Left lobe of liver (tissue), 2 donors: ENCODE measurements around the gene ASB12. TPM values are rescaled to one million over a fixed set of nuclear protein-coding genes. Genes with fewer than 3 reads are reported as not detected.
A peak's percentile ranks its signal among the peaks of the same experiment; 100 is the strongest.

ENCODE experiments used
- ATAC-seq: fragments of 200-7000 bp; cut with Tn5 transposase; one replicate; pipeline ENCODE4 v1.9.1; 2020; ENCODE audit warnings: mild to moderate bottlenecking, moderate library complexity
- DNase-seq: peaks from one replicate; pipeline ENCODE4 v3.0.0-alpha.2; 2020; ENCODE audit warnings: low spot score
- total RNA-seq: library from RNA; stranded (reverse); gene quantifications from one replicate; pipeline ENCODE4 v1.2.1, GENCODE V29; 2021
- donor health status: DM: no; HTN: no; CAD: no; lungs with moderate emphysema.
- donor health status: DM: no; HTN: yes; CAD: no.

The ASB12 gene
- total RNA-seq, 1 donor from 2014 or later: not detected

DNA sequence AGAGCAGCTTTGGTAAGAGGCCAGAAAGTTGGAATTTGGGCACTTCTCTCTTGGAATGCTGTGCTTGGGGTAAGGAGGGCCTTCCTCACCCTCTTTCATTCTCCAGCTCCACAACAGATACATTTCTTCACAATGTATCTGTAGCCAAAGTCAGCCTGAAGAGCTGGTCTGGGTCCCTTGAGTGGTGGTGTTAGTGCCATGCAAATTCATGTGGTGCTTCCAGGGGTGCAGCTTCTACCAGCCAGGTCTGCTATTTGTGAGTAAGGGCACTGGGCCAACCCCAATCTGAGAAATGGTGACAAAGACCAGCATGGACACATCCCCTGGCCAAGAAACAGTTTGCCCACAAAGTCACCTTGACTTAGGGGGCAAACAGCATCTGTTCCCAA lies 42.7 kb downstream of the ASB12 start:
- DNase-seq (no peak), ATAC-seq (no peak)

DNA sequence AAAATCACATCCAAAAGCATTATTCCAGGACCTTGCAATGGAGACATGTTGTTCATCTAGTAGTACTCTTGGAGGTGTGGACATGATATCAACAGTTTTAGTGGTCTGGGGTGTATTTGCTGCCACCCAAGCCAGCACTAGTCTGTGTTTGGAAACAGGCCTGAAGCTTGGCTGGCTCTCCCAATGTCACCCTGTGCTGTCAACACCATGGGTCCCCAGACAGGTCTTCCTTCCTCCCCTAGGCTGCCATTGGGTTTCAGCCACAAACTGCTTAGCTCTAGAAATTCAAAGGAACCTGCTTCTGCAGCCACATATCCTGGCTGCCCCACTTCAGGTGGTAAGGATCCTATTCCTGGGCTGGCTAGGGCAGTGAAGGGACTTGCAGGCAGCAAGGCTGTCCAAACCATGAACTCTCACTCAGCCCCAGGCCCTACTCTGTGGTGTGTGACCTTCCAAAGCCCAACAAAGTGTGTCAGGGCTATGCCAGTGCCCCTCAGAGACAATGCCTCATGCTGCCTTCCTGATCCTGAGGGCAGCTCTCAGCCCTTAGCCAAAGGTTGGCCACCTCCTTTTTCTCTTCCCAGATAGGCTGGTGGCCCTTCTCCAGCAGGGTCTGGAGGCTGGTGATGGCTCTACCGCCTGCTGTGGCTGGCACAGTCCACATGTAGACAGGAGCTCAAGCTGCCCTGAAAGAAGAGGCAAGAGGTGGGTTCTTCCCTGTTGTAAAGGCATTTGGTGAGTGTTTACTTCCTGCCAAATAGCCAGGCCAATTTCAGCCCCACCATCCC lies 43.2 kb downstream of the ASB12 start:
- DNase-seq (no peak), ATAC-seq (no peak)

DNA sequence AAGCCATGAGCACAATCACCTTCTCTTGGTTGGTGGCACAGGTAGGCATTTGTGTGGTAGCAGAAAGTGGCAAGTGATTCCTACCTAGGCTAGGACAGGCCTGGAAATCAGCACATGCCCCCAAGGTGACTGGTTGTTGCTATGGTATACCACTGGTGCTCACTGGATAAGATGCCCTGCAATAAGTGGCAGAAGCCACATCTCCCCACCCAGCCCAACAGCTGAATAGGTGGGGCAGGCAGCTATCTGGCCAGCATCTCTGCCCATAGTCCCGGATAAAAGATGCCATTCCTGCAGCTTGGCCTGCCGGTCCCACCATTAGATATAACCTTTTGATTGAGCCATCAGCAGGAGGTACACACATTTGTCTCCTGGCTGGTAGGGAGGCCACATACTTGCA lies 46.0 kb downstream of the ASB12 start:
- no peak for ATAC-seq
- no peak for DNase-seq

DNA sequence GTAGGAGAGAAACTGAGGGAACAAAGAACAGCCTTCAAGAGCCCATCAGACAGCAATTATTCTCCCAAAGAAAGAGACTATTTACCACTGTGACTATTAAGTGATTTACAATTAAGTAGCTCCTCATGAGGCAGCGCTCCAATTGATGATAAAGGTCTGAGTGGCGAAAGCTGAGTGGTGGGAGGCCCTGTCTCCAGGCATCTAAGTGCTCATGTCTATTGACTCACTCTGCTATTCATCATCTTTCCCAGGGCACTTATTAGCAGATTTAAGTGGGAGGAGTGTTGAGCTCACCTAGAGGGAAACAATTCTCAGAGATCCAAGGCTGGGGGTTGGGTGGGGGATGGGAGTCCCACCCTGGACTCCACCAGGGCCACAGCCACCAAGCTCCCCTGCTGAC lies 48.2 kb downstream of the ASB12 start:
- ATAC-seq (no peak), DNase-seq (no peak)

DNA sequence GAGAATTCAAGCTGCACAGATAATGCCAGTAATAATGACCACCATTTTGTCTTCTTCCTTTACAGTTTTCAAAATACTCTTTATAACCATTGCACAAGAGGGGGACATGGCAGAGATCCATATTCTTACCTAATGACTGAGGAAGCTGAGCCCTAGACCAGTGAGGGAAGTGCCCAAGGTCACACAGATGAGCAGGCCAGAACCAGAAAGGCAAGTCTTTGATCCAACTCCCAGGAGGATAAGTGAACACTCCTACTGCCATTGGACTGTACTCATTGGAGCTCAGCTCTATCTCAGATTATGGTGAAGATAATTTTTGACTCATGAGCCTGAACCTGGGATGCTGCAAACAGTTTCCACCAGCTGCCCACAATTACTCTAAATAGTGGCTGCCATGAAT lies 53.5 kb downstream of the ASB12 start:
- peak; percentile 34 for ATAC-seq
- no peak for DNase-seq

Other genes starting within 250 kb of the ASB12 start
- 5.0 TPM for gene AMER1, start 24.9 kb downstream of the ASB12 start, total RNA-seq
- 0.25 TPM for gene MTMR8, start 164.8 kb upstream of the ASB12 start, total RNA-seq